GM12892 (cell line): ENCODE measurements around the gene COX19.

ENCODE experiments used
- POLR2A ChIP-seq: IDR thresholded peaks from 2 replicates; pipeline ENCODE4 v1.6.1; 2011; ENCODE audit warnings: low read depth, low read length, control low read depth
- POLR2AphosphoS5 ChIP-seq: IDR thresholded peaks from 2 replicates; pipeline ENCODE4 v1.6.1; 2011; ENCODE audit warnings: low read depth, low read length, control low read depth
- TAF1 ChIP-seq: IDR thresholded peaks from 2 replicates; pipeline ENCODE4 v1.6.1; 2011; ENCODE audit warnings: low read depth, mild to moderate bottlenecking, control low read depth, low read length, borderline replicate concordance

GRCh38 chr7:934469-935163, 40.7 kb downstream of the COX19 start:
- no peak for TF ChIP-seq POLR2AphosphoS5
- TF ChIP-seq POLR2A, result no peak
- TF ChIP-seq TAF1, result no peak
